GM19468 (cell line): ENCODE data around the gene ALKBH5.

Experiments
- ATAC-seq: cut with Tn5 transposase; IDR thresholded peaks from one replicate; pipeline ENCODE4 v1.9.1; 2021; ENCODE audit warnings: mild to moderate bottlenecking, moderate library complexity, moderate number of reproducible peaks; ENCODE audit not compliant: unreplicated experiment; ENCODE audit errors: extremely low read depth

The ALKBH5 gene

DNA sequence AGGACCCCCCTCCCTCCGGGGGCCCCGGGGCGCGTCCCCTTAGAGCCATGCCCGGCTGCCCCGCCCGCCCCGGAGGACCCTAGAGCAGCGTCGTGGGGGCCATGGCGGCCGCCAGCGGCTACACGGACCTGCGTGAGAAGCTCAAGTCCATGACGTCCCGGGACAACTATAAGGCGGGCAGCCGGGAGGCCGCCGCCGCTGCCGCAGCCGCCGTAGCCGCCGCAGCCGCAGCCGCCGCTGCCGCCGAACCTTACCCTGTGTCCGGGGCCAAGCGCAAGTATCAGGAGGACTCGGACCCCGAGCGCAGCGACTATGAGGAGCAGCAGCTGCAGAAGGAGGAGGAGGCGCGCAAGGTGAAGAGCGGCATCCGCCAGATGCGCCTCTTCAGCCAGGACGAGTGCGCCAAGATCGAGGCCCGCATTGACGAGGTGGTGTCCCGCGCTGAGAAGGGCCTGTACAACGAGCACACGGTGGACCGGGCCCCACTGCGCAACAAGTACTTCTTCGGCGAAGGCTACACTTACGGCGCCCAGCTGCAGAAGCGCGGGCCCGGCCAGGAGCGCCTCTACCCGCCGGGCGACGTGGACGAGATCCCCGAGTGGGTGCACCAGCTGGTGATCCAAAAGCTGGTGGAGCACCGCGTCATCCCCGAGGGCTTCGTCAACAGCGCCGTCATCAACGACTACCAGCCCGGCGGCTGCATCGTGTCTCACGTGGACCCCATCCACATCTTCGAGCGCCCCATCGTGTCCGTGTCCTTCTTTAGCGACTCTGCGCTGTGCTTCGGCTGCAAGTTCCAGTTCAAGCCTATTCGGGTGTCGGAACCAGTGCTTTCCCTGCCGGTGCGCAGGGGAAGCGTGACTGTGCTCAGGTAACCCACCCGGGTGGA is 759 bp downstream of the ALKBH5 start:
- no peak for ATAC-seq

DNA sequence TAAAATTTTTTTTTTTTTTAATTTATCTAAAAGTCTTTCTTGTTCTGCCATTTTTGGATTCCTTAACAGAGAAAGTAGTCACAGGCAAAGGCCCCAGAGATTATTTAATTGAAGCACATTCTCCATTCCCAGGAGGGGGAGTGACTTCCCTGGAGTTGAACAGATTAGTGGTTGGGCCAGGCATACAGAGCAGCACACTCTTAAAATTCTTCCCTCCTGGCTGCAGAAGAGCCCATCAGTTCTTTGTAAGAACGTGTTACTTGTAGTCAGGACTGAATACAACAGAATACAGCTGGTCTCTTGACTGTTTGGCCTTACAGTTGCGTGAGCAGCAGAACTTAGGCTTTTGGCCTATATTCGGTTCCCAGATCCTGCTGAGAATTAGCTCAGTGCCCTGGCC is 1.8 kb downstream of the ALKBH5 start:
- no peak for ATAC-seq

DNA sequence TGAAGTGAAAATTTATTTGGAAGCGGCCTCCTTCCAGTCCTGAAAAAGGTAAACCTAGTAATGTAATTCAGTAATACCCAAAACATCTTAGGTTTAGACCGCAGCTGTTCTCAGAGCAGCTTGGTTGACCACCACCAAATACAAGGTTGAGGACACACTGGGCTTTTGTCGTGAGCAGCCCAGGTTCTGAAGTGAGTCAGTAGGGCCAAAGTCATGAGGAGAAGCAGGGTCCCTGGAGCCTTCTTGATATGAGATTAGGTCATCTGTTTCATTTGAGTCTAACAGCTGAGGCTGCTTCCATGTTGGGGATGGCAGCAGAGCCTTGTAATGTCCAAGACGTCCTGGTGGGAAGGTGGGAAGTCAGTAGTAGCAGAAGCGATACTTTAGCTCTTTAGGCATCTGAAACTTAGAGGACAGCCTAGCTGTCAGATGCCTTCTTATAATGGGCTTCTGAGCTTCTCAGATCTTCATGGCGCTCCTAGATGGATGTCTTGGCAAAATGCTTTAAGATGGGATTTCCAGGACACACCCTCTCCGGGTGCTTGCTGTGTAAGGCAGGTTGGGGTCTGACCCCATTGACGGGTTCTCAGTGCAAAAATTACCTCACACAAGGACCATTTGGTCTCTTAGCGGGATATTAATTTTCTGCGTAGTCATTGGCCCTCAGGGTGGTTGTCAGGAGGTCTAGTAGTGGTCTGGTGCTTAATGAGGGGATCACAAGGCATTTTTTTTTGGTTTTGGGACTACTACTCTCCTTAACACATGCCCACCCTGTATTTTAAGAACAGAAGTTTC is 2.4 kb downstream of the ALKBH5 start:
- ATAC-seq: no peak

DNA sequence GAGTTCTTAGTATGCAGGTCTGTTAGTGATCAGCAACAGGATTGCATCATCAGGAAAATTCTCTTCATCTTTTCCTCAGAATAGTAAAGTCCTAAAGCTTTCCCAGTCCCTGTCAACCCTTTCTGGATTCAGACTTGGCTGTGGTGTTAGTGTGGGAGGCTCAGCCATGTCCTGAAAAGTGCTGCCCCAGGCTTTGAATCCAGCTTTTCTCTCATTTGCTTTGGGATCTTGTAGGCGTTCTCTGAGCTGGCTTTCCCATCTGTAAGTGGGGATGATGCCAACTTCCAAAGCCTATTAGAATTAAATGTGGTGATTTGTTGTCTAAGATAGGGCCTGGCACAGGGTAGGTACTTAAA is 3.0 kb downstream of the ALKBH5 start:
- ATAC-seq: no peak

DNA sequence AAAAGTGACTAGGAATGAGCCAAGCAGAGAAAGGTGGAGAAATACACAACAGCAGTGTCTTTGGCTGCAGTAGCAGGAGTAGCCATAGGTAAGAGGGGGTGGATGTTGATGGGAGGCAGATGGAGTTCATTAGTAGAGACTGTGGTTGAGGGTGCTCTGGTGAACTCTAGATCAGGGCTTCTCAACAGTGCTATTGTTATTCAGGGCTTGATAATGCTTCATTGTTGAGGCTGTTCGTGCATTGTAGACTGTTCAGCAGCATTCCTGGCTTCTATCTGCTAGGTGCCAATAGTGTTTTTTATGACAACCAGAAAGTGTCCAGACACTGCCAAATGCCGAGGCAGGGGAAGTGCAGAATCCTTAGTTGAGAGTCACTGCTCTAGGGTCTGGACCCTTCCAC is 3.6 kb downstream of the ALKBH5 start:
- ATAC-seq: no peak

DNA sequence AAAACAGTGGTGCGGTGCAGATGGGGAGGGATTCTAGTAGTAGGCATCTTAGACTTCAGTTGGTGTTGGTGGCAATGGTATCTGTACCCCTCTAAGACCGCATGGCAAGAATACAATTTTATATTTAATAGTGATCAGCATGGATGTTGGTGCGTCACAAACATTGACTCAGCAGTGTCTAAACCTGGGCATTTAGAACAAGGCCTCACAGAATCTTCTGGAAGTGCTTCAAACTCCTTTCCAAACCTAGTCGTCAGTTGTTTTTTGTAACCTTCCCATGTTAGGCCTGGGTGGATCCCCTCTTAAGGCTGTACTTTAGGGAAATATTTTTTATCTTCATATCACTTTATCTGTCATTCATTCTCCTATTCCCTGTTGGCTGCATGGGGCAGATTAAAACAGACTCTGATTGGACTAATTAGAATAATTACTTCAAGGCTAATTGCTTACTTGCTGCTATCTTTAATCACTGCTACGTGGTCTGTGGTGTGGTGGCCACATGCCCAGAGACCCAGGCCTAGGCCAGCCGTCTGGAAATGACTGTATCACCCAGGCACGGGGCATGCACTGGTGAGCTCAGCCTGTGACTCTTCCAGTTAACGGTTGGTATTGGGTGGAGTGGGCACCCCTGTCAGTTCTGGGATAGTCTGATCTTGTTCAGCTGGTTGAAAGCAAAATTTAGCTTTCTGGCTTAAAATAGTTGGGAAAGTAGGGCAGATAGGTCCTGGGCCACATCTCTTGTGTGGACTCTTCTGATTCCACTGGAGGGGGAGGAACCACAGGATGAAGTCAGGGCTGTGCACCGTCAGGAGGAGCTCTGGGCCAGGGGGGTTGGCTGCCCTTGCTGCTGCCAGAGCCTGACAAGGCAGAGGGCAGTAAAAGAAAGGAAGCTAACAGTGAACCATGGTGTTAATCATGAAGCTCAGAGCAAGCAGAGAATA is 4.5 kb downstream of the ALKBH5 start:
- no peak for ATAC-seq

DNA sequence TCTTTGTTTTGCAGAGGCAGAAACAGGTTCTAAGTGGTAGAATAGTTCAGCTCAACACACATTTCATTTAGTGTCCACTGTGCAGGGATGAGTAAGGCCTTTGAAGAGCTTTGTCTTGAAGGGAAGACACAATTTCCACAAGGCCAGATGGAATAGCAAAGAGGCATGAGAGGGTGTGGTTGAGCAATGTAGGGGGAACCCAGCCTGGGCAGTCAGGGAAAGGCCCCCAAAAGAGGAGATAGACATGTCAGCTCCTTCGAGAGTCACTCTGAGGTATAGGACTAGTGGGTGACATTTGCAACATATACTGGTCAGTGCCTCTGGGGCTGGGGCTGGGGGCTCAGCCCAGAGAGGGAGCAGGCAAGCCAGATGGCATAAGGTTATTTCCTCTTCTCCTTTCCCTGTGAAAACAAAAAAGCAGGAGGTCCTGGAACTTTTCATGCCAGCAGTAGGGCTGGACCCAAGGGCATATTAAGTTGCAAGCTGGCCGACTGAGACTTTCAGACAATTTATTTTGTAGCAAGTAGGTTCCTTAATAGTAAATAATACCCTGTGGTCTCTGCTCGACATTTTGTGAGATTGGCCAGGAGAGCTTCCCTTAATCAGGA is 7.1 kb downstream of the ALKBH5 start:
- ATAC-seq: no peak

DNA sequence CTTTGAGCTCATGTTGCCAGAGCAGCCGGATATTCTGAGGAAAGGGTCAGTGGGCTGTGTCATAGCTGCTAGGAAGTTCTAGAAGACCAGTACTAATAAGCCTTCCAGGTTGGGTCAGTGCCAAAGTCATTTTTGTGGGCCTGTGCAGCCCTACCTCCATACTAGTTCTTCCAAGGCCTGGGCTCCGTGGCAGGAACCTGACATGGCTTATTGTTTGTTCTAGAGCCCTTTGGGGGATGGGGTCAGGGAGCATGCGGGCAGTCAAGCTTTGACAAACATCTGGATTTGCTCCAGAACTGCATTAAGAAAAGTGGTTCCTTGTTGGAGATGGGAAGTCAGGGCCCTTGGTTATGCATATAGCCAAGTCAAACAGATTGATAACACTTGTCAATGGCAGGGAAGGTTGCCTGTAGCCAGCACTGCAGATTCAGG is 7.6 kb downstream of the ALKBH5 start:
- ATAC-seq: no peak

DNA sequence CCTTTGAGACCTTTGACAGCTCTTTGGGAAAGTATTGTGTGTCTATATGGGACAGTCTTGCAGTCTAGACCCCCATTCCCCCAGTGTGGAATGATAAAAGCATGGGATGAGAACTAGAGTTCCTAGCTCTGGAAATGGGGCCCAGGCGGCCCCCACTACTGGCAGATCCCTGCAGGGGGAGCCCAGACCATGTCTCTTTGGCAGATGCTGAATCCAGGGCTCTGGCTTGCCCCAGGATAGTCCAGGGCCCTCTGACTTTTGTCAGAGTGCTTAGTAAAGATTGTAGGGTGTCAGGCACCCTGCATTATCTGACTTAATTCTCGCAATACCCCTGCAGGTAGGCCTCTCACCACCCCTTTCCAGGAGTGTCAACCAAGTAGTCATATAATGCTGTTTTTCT is 8.3 kb downstream of the ALKBH5 start:
- ATAC-seq: no peak

DNA sequence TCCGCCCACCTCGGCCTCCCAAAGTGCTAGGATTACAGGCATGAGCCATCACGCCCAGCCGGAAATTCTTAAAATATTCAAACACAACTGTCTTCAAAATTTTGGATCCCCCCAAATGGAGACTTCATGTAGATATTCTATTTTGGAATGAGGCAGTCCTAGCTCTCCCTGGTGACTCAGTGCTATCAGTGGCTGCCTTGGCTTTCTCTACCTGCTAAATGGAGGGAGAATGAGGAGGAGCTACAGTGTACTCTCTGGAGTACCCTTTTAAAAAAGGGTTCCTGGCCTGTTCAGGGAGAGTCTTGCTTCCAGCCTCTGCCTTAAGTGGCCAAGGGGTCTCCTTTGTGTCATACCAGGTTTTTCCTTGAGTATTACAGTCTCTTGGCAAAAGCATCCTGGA is 10.8 kb downstream of the ALKBH5 start:
- no peak for ATAC-seq

DNA sequence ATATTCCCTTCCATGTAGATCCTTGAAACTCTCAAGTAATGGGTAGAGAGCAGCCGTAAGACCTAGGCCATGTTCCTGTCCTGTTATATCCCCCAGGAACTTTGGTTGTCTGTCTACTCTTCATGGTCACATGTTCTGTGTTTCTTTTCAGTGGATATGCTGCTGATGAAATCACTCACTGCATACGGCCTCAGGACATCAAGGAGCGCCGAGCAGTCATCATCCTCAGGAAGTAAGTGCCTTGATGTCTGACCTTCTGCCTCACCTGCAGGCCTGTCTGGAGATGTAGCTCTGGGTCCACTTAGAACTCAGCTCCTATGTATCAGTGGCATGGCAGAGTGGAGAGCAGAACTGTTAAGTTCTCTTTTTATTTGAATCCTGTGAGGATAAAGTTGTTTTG is 11.2 kb downstream of the ALKBH5 start:
- ATAC-seq: no peak

DNA sequence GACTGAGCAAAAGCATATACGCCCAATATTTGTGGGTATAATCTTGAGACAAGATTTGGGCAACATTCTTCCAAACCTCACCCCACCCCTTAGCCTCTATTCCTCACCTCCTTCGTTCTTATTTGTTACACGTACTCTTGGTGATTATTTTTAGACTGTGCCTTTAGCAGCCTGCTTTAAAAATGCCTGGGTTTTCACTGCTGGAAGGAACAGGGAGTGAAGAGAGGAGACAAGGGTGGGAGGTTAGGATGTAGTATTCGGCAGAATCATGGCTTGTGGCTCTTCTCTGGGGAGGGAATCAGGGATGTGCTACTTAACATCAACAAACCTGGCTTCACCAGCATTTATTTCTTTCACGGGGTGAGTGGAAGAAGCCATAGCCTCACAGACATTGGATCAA is 11.6 kb downstream of the ALKBH5 start:
- no peak for ATAC-seq

DNA sequence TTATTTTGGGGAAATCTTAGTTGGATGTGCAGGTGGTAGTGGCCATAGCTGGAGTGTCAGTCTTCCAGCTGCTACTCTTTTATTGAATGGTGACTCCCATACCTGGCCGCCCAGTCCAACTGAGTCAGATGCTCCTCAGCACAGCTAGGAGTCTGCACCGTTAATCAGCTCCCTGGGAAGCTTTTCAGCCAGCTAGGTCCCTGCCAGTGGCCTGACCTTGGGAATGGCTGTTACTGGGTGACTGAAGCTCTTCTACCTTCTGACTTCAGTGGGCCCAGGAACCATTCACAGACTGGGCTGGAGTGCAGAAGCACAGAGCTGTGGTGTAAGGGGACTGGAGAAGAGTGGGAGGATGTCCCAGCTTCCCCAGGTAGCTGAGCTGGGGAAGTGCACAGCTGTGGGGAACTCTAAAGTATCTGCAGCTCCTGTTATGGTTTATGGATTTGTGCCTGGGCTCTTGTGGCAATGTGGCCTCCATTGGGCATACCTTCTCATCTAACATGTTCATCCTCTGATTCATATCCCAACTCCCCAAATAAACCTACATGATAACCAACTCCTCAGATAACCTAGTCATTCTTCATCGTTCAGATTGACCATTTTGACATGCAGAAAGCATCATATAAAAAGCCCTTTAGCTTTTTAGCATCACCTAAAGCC is 14.0 kb downstream of the ALKBH5 start:
- ATAC-seq: no peak

DNA sequence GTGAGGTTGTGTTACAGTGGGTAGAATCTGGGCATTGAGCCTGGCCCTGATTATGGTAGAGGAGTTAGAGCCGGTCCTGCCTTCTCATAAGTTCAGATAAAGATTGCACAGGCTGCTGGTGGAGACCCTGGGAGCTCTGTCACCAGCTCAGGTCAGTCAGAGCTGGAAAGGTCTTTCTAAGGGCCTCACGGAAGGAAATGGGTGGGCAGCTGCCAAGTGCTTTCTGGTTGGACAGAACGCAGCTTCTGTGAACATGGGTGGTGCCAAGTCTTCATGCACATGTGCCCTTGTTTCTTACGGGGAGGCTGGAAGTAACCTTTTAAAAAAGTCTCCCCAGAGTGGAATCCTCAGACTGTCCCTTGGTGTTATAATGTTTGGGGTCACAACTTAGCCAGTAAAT is 14.9 kb downstream of the ALKBH5 start:
- no peak for ATAC-seq

DNA sequence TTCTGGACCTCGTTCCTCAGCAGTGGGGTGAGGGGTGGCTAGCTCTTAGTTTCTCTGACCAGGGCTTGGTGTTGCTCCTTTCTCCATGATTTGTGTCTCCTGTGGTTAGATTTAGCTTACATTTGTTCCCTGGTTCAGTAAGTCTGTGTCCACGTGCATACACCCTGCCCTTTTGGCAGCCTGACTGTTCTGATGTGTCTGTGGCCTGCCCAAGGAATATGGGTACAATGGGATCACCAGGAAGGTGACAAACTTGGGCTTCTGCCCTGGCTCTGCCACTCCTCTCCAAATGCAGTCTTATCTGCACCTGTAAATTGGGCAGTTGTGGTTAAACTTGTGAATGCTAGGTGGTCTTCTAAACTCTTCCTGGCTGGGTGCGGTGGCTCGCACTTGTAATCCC is 17.5 kb downstream of the ALKBH5 start:
- no peak for ATAC-seq

DNA sequence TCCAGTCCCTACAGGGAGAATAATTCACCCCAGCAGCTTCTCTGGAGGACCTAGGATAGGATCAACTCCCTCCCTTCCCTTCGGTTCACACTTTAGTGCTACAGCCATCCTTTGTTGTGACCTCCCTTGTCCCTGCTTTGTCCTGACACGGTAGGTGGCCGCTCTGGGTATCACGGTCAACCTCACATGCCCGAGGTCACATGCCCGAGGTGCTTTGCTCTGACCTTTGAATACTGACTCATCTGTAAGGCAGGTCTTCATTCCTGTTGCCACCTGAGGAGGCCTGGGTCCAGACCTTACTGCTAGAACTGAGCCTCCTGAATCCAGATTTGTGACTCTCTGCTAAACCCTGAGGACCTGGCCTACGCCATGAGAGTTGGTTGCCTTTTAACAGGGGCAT is 19.7 kb downstream of the ALKBH5 start:
- no peak for ATAC-seq

DNA sequence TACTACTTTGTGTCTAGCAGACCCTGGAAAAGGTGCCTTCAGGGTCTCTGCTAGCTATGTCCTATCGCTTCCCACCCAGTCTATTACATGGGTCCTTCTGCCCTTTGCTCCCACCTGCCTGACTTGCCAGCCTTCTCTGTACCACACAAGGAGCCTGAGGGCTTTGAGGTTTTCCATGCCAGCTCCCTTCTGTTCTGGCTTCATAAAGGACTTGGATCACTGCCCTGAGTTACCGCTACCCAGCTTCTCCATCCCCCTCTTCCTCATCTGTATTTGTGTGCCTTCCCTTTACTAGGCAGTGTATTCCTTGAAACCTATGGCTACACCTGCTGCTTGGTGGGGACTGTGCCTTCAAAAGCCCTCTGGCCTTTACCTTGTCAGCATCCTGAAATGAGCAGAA is 22.2 kb downstream of the ALKBH5 start:
- ATAC-seq: no peak

DNA sequence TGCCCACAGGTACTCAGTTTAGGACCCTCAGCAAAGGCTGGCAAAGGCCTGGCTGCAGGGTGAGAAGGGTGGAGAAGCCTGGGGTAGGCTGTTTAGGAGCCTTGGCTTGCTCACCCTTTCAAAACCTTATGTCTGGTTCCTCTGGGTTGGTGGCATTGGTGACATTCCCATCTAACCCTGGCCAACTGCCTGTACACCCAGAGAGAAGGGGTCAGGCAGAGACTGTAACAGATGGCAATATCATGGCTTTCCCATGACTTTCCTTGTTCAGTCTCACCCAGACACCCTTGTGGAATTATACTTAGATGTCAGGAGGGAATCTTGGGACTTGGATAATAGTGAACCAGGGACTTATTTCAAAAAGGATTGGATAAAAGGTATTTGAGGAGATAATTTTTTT is 23.3 kb downstream of the ALKBH5 start:
- ATAC-seq: no peak

DNA sequence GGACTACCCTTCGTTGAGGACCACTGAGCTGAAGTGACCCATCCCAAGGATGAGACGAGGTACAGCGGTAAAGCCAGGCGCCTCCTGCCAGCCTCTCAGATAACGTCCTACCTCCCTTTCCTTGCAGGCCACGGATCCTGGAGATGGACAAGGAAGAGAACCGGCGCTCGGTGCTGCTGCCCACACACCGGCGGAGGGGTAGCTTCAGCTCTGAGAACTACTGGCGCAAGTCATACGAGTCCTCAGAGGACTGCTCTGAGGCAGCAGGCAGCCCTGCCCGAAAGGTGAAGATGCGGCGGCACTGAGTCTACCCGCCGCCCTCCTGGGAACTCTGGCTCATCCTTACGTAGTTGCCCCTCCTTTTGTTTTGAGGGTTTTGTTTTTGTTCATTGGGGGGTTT is 24.5 kb downstream of the ALKBH5 start:
- no peak for ATAC-seq
